A172 (cell line): ENCODE results near the gene CDH26. TPM values are rescaled to one million over a fixed set of nuclear protein-coding genes. Genes with fewer than 3 reads are reported as not detected.
"Not testable (repeated sequence)": the region's sequence is repeated elsewhere in the genome, so short reads cannot be mapped to it uniquely, and the experiment has no call there.

Source experiments
- DNase-seq: peaks from one replicate; pipeline ENCODE4 v3.0.0-alpha.2; 2015; ENCODE audit warnings: low spot score
- total RNA-seq: library from RNA; depleted of rRNA; stranded (reverse); fragments of >200 nt; shearing (Covaris generic); gene quantifications from 2 replicates; pipeline ENCODE4 v1.2.3, GENCODE V29; 2014

CDH26 gene
- total RNA-seq, 1 experiment from 2014 or later, result not detected

DNA sequence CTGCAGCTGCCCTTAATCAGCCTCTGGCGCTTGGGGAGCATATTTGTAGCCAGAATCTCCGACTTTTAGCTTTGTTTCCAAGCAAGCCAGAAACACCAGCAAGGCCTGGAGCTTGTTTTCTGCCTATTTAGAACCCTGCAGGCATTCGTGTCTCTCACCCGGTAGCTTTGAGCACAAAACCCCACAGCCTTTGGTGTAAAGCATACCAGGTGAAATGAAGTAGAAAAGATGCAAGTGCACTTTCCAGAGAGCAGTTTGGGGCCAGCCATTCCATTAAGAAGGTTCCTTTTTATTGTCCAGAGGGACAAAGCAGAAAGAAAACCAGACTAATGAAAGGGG, 17.3 kb upstream of the CDH26 start:
- no peak for DNase-seq

DNA sequence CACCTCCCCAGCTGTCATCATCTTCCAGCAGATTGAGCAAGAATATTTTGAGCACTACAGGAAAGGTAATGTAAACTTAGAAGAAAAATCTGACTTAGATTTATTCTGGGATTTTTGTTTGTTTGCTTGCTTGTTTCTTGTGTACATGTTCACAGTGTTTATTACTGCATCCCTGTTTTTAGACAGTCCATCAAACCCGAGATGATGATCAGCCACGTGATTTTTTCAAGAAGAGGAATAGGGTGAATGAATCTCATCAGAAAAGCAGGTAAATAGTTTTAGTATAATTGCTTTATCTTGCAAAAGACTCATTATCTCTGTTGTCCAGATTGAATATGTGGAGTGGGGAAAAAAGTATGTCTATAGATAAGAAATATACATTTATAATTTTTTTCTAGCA, 16.0 kb upstream of the CDH26 start:
- DNase-seq, result no peak

DNA sequence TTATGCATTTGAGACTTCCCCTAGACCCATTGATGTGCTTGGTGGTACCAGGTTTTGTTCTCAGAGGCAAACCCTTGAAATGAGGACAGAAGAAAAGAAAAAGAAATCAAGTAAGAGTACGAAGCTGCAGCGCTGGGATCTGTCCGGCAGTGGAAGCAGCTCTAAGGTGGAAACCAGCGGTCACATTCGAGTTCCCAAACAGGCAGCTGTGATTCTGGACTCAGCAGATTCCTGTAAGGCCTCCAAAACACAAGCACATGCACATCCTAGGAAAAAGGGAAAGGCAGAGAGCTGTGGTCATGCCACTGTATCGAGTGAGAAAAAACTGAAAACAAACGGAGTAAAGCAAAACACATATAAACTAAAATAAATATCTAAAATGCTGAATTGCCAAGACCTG, 13.5 kb upstream of the CDH26 start:
- no peak for DNase-seq

DNA sequence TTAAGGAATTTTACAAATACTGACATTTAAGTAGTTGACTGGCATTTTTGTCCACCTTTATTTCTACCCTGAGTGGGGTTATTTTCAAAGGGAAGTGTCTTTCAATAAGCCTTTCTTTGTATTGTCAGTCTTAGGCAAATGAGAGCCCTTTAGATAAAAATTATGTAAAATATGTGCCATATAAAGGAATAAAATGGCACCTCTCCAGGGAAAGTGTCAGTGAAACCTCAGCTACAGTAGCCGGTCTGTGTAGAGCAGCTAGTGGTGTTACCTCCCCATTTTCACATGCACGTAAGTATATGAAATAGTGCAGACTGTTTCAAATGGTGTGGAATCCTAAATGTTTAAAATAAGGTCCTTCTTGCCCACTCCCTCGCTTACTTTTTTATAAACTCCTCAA, 13.0 kb upstream of the CDH26 start:
- no peak for DNase-seq

DNA sequence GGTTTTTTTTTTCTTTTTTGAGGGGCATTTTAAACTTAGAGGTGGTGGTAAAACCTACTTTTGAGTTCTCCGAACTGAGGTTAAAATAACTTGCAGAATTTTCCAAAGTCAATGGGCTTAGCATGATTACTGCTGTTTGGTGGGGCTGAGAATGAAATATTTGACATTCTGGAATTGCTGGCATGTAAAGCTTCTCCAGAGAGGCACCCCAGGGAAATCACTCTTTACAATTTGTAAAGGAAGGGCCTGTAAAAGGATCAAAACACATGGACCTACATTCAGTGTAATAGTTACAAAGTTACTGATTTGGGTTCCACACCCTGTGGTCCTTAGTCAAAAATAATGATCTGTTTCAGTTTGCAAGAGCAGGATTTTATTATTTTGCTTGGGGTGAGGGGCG, 12.5 kb upstream of the CDH26 start:
- DNase-seq, result no peak

DNA sequence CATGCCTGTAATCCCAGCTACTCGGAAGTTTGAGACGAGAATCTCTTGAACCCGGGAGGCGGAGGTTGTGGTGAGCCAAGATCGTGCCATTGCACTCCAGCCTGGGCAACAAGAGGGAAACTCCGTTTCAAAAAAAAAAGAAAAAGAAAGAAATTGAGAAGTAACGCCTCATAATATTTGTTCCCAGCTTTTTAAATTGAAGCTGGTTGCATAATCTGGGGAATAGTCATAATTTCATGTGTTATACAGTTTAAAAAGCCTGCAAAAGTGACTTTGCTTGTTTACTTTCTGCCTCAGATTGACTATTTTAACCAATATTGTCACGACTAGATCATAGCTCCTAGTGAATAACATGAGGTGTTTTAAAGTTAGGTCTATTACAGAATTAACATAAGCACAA, 10.8 kb upstream of the CDH26 start:
- no peak for DNase-seq

DNA sequence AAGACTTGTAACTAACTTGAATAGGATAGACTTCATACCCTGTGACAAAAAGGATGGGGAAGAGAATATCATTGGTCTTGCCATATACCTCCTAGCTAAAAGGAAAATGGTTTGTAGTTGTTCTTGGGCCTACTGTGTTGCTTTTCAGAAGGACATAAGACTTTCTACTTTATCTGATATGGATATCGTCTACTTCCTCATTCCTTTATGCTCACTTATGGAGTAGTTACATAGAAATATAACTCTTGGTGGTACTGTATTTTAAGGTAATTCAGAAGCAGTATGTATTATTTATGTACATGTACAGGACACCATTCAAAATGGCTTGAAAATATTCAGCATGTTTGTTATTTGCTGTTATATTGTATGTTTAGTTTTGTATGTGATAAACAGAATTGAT, 10.0 kb upstream of the CDH26 start:
- no peak for DNase-seq

DNA sequence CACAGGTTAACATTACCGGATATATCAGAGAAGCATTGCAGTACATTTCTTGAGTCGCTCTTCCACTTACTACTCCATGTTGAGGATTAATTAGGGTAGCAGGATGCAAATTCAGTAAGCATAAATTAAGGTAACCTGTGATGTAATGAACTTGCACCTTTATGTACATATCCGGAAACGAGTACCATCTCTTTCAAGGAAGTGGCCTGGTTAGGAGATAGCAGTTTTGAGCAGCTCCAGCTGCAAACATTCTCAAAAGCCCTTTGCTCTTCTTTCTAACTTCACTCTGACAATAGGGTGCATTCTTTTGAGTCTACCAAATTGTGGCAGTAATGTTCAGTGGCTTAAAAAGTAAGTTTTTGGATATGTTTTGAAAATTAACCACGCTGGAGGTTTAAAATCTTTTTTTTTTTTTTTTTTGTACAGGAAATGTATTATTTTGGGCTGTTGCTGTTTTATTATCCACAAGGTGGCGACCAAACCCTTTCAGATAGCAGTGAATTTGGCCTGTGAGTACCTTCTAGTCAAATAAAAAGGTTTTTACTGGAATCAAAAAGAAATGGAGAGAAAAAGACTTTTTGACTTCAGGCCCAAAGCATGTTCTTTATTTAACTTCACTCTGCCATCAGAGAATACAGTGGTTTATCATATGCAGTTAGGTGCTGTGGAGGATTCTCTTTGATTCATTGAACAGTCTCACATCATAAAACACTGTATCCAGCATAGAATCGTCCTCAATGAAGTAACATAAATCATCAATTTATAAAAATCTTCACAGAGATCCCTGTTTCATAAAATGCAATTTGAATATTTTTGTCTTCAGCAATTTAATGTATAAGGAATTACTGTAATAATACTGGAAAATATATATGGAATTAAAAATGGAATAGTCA, 9.1 kb upstream of the CDH26 start:
- DNase-seq, result peak; percentile 47

DNA sequence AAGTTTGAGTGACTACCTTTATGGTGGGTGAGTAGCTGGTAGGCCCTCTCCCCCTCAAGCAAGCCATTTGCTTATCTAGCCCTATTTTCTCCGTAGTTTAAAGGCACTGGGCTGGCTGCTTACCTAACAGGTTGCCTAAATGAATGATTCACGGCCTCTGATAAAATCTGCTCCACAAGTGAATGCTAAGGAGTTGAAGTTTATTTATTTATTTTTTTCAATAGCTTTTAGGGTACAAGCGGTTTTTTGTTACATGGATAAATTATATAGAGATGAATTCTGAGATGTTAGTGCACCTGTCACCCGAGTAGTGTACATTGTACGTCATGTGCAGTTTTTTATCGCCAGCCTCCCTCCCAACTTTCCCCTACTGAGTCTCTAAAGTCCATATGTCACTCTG, 8.3 kb upstream of the CDH26 start:
- no peak for DNase-seq

DNA sequence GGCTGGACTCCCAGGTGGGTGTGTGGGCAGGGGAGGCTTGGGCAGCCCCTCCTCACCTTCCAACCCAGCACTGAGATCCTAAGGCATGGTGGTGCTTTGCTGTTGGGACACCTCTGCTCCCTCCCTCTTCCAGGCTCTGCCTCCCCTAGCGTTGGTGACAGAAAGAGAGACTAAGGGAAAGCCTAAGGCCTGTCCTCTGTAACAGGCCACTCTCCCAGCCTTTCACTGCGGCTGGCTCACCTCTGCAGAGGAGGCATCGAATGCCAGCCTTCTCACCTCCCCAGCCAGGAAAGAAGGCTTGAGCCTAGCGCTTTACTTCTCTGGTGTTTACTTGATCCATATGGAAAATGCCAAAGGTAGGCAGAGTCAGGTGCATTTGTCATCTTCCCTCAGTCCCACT, 3.5 kb upstream of the CDH26 start:
- no peak for DNase-seq

DNA sequence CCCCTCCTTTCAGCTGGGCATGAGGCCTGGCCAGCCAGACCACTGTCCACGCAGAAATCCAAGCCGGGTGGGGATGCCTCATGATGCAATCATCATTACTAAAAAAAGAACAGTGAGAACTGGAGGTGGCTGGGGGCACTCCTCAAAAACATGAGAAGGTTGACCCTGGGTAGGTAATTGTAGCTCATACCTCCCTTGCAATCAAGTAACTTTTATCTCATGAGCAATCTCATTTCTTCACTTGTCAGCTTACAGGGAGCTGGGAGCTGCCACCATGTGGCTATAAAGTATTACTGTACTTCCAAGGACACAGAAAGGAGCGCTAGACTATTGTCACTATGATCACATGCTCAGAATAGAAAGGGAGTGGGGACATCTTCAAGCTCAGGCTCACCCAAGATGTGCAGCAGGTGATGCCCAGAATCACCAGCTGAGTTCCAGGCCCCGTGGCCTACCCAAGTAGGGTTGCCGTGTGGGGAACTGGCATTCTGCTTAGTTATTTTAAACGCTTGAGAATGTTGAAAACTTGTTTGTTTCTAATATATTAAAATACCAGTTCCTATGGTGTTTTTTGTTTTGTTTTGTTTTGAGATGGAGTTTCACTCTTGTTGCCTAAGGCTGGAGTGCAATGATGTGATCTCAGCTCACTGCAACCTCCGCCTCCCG, 3.0 kb upstream of the CDH26 start:
- peak; percentile 11 for DNase-seq

DNA sequence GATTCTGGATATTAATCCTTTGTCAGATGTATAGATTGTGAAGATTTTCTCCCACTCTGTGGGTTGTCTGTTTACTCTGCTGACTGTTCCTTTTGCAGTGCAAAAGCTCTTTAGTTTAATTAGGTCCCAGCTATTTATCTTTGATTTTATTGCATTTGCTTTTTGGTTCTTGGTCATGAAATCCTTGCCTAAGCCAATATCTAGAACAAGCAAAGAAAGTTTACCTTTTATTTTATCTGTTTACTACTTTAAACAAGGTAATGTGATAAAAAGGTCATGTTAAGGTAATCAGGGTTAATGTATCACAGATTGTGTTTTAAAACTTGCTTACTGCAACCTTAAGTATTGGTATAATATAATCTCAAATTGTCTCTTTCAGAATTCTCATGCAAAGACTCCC, 655 bp upstream of the CDH26 start:
- not testable (repeated sequence) for DNase-seq

DNA sequence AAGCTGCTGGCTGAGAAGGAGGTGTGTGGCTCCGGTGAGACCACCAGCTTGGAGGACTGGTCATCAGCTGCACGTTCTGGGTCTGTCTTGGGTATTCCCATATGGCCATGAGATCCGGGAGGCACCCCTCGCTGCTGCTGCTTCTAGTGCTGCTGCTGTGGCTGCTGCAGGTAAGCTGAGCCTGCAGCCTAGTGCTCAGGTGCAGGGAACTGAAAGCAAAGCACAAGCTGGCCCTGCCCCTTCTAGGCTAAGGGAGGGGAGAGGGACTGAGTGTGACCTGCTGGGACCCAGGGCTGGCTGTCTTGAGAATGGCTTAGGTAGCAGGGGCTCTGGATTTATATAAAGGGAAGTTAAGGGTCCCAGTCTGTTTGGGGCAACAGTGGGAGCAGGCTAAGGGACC, 403 bp downstream of the CDH26 start:
- DNase-seq, result no peak

DNA sequence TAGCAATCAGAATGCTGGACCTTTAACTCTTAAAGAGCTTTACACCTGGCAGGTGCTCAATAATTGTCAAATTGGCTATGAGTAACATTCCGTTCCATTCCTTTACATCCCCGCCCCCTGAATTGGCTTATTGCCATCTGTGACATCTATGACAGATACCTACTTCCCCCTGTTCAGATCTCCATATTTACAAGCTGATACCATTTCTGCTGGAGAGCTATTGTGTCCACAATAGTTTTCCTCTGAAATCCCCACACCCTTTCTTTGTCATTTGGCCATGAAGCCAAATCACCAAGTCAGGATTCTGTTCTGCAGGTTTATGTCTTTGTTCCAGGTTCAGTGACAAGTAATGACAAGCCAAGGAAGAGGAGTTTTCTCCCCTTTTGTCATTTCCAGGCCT, 3.2 kb downstream of the CDH26 start:
- DNase-seq, result no peak

DNA sequence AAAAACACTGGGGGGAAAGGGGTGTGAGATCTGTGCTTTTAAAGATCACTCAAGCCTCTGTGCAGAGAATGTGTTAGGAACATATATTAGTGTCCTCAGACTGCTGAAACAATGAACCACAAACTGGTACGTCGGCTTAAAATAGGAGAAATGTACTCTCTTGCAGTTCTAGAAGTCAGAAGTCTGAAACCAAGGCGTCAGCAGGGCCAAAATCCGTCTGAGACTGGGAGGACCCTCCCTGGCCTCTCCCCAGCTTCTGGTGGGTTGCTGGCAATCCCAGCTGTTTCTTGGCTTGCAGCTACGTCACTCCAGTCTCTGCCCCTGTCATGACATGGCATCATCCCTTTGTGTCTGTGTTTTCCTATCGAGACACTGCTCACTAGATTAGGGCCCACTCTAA, 3.9 kb downstream of the CDH26 start:
- DNase-seq, result no peak

DNA sequence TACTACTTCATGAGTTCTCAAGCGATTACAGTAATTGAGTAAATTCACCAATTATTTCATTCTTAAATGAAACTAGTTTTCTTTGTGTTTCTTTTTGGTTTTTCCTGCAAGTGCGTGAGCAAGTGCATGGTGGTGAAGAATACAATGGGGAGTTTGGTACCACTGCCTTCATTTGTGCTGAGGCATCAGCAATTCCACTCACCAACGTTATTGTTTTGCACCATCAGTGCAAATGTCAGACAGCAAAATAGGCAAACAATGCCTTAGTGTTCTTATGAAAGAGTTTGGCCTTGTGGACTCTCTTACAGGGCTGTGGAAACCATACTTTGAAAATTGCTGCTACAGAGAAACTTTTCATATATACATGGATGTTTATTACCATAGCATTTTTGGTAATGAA, 8.2 kb downstream of the CDH26 start:
- no peak for DNase-seq

DNA sequence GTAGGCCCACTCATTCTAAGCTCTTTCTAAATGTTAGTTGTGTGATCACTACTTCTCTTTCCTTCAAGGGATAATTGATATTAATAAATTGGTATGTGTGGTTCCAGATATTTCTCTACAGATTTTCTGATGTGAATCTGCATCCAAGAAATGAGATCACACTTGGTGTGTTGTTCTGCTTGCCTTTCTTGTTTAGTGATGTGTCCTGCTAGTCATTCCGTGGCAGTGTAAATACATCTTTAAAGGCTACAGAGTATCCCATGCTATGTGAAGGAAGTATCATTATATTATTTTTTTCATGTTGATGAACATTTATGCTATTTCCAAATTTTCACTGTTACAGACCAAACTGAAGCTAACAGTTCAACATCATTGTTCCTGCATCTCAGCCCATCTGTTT, 13.2 kb downstream of the CDH26 start:
- no peak for DNase-seq

DNA sequence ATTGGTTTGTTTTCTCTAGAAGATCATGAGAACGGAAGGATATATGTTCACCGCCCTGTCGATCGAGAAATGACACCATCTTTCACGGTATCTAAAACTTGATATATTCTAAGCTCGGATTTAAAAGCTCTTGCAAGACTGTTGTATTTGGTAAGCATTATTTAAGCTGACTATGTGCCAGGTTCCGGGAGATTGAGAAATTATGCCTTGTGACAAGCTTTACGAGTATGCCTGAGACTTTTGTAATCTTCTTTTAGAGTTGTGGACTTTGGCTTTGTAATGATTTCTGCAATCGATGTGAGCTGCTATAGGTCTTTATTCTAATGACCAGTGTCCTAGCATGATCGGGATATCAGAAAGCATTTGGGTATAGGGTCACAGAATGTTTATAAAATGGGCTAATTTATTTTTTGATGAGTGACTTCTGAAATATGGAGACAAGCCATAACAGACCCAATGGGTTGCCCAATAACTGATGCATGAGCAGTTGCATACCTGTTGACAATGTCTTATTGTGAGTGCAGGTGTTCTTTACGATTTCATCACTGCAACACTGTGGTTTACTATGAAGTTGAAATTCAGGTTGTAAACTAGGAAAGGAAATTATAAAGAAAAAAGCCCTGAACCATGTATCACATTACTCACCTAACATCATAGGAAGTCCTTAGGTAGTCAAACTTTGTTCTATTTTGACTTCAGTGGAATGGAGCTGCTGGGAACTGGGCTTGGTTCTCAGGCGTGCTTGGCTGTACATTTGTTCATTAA, 14.0 kb downstream of the CDH26 start:
- DNase-seq, result no peak

DNA sequence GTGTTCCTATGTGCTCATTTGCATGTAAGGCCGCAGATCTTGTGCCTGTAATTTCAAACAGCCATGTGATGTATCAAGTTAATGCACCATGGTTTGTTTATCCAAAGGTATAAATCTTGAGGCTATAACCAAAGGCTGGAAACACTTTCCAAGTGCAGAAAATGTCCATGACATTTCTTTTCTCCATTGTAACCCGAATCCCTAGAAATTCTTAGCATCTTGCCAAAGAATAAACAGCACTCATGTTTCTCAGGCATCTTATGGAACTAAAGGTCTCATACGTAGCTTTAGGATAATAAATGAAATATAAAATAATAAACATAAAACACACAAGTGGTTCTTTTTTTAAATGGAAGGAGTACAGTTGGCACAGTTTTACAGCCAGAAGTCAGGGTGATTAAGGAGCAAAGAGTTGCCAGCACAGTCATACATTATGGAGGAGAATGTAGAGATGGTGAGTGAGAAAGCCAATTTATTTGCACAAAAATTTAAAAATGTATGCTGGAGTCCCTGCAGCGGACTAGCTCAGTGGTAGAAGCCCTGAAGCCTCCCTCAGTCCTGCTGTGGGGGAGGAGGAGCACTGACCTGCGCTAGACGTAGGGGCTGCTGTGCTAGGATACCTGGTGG, 18.0 kb downstream of the CDH26 start:
- no peak for DNase-seq

DNA sequence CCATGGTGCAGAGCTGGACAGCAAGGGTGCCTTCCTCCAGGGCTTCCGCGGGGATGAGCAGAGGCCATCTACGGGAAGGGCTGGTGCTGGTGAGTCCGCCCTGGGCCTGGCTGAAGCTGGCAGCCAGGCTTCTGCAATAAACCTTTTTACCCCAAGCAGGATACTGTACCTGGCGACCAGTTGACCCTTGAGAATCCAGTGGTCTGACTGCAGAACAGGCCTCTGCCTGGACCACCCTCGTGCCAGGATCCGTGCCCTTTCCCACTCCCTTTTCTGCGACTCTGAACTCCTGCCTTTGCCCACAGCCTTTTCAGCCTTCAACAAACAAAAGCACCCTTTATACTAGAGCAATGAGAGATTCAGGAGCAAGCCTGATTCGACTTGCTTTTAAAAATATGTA, 18.9 kb downstream of the CDH26 start:
- DNase-seq, result no peak

DNA sequence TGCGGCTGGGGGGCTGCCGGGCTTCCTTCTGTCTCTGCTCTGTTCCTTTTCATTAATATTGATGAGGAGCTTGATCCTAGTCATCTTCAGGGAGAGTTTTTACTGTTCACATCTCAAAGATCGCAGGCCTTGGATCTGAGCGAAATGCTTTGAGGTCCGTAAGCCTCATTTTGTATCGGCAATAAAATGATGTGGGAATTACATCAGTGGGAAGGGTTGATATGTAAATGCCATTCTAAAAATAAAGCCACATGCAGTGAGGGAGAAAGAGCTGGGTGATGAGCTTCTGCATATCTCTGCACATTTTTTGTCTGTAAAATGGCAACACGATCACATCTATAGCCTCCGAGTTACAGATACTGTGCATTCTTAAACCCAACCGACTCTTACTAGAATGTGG, 24.9 kb downstream of the CDH26 start:
- DNase-seq, result no peak

DNA sequence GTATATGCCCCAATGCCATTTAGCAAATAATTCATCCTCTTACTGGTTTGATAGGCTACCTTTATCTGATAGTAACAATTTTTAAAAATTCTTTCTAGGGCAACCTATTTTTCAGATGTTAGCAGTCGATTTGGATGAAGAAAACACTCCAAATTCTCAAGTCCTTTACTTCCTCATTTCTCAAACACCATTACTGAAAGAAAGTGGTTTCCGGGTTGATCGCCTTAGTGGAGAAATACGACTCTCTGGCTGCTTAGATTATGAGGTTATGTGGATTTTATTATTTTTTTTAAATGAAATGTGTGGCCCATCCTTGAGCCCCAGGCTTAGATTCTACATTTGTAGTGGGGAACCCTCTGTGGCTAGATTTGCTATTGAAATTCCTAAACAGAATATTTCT, 26.3 kb downstream of the CDH26 start:
- DNase-seq, result no peak
